Measurements from ENCODE around the gene RHEX.

The RHEX gene

GRCh38 chr1:206035027-206035426 lies 17.9 kb upstream of the RHEX start:
- H3K4me1 ChIP-seq (ENCODE audit: insufficient read depth, low read length): no peaks in the 10 kb centered on the region
- H3K27ac ChIP-seq (ENCODE audit: low read depth, low read length): no peak overlapping the region
- H3K27me3 ChIP-seq (ENCODE audit: control insufficient read depth in 1 of 2, insufficient read depth in 2 of 2, low read length in 2 of 2): no peaks in the 10 kb centered on the region
- no peaks in the 10 kb centered on the region for H3K9me3 ChIP-seq (ENCODE audit: low read length)
- no peak overlapping the region for H3K4me3 ChIP-seq (ENCODE audit: low read depth in 1 of 2, low read length in 2 of 2)
- H3K9ac ChIP-seq (ENCODE audit: low read length): no peak overlapping the region
- H3K36me3 ChIP-seq (ENCODE audit: insufficient read depth, low read length): no peaks in the 10 kb centered on the region

- H3K4me1 ChIP-seq (ENCODE audit: insufficient read depth, low read length): no peaks in the 10 kb centered on the region
- no peaks in the 10 kb centered on the region for H3K27me3 ChIP-seq (ENCODE audit: control insufficient read depth in 1 of 2, insufficient read depth in 2 of 2, low read length in 2 of 2)
- H3K36me3 ChIP-seq (ENCODE audit: insufficient read depth, low read length): no peaks in the 10 kb centered on the region
- no peak overlapping the region for H3K9ac ChIP-seq (ENCODE audit: low read length)
- H3K27ac ChIP-seq (ENCODE audit: low read depth, low read length): no peak overlapping the region
- H3K4me3 ChIP-seq (ENCODE audit: low read depth in 1 of 2, low read length in 2 of 2): no peak overlapping the region
- H3K9me3 ChIP-seq (ENCODE audit: low read length): no peaks in the 10 kb centered on the region
These were observed 16.1 kb upstream of the RHEX start for GRCh38 chr1:206036663-206037455.

GRCh38 chr1:206037581-206037980 lies 15.4 kb upstream of the RHEX start:
- no peak overlapping the region for H3K9ac ChIP-seq (ENCODE audit: low read length)
- H3K4me1 ChIP-seq (ENCODE audit: insufficient read depth, low read length): no peaks in the 10 kb centered on the region
- no peak overlapping the region for H3K4me3 ChIP-seq (ENCODE audit: low read depth in 1 of 2, low read length in 2 of 2)
- no peaks in the 10 kb centered on the region for H3K27me3 ChIP-seq (ENCODE audit: control insufficient read depth in 1 of 2, insufficient read depth in 2 of 2, low read length in 2 of 2)
- no peaks in the 10 kb centered on the region for H3K9me3 ChIP-seq (ENCODE audit: low read length)
- no peaks in the 10 kb centered on the region for H3K36me3 ChIP-seq (ENCODE audit: insufficient read depth, low read length)
- no peak overlapping the region for H3K27ac ChIP-seq (ENCODE audit: low read depth, low read length)

GRCh38 chr1:206039046-206039973 lies 13.7 kb upstream of the RHEX start:
- Histone ChIP-seq H3K4me3 (ENCODE audit: low read depth in 1 of 2, low read length in 2 of 2) (no peak overlapping the region), H3K27ac (ENCODE audit: low read depth, low read length) (no peak overlapping the region), H3K9ac (ENCODE audit: low read length) (no peak overlapping the region), H3K36me3 (ENCODE audit: insufficient read depth, low read length) (no peaks in the 10 kb centered on the region), H3K4me1 (ENCODE audit: insufficient read depth, low read length) (no peaks in the 10 kb centered on the region), H3K9me3 (ENCODE audit: low read length) (no peaks in the 10 kb centered on the region), H3K27me3 (ENCODE audit: control insufficient read depth in 1 of 2, insufficient read depth in 2 of 2, low read length in 2 of 2) (no peaks in the 10 kb centered on the region)

- H3K9ac ChIP-seq (ENCODE audit: low read length): no peak overlapping the region
- no peaks in the 10 kb centered on the region for H3K36me3 ChIP-seq (ENCODE audit: insufficient read depth, low read length)
- H3K27me3 ChIP-seq (ENCODE audit: control insufficient read depth in 1 of 2, insufficient read depth in 2 of 2, low read length in 2 of 2): no peaks in the 10 kb centered on the region
- no peak overlapping the region for H3K27ac ChIP-seq (ENCODE audit: low read depth, low read length)
- no peak overlapping the region for H3K4me3 ChIP-seq (ENCODE audit: low read depth in 1 of 2, low read length in 2 of 2)
- H3K9me3 ChIP-seq (ENCODE audit: low read length): no peaks in the 10 kb centered on the region
- H3K4me1 ChIP-seq (ENCODE audit: insufficient read depth, low read length): no peaks in the 10 kb centered on the region
These were observed 12.6 kb upstream of the RHEX start for GRCh38 chr1:206040328-206040727.

GRCh38 chr1:206041640-206042039 lies 11.3 kb upstream of the RHEX start:
- H3K27me3 ChIP-seq (ENCODE audit: control insufficient read depth in 1 of 2, insufficient read depth in 2 of 2, low read length in 2 of 2): no peaks in the 10 kb centered on the region
- H3K27ac ChIP-seq (ENCODE audit: low read depth, low read length): no peak overlapping the region
- no peak overlapping the region for H3K9ac ChIP-seq (ENCODE audit: low read length)
- no peaks in the 10 kb centered on the region for H3K4me1 ChIP-seq (ENCODE audit: insufficient read depth, low read length)
- H3K36me3 ChIP-seq (ENCODE audit: insufficient read depth, low read length): no peaks in the 10 kb centered on the region
- no peaks in the 10 kb centered on the region for H3K9me3 ChIP-seq (ENCODE audit: low read length)
- H3K4me3 ChIP-seq (ENCODE audit: low read depth in 1 of 2, low read length in 2 of 2): no peak overlapping the region

GRCh38 chr1:206047271-206047670 lies 5.7 kb upstream of the RHEX start:
- Histone ChIP-seq H3K4me3 (ENCODE audit: low read depth in 1 of 2, low read length in 2 of 2) (no peak overlapping the region), H3K9ac (ENCODE audit: low read length) (no peak overlapping the region), H3K9me3 (ENCODE audit: low read length) (no peaks in the 10 kb centered on the region), H3K27me3 (ENCODE audit: control insufficient read depth in 1 of 2, insufficient read depth in 2 of 2, low read length in 2 of 2) (no peaks in the 10 kb centered on the region), H3K27ac (ENCODE audit: low read depth, low read length) (no peak overlapping the region), H3K36me3 (ENCODE audit: insufficient read depth, low read length) (no peaks in the 10 kb centered on the region), H3K4me1 (ENCODE audit: insufficient read depth, low read length) (no peaks in the 10 kb centered on the region)

GRCh38 chr1:206048582-206048981 lies 4.4 kb upstream of the RHEX start:
- Histone ChIP-seq H3K4me3 (ENCODE audit: low read depth in 1 of 2, low read length in 2 of 2) (no peak overlapping the region), H3K9me3 (ENCODE audit: low read length) (no peaks in the 10 kb centered on the region), H3K36me3 (ENCODE audit: insufficient read depth, low read length) (no peaks in the 10 kb centered on the region), H3K27ac (ENCODE audit: low read depth, low read length) (no peak overlapping the region), H3K4me1 (ENCODE audit: insufficient read depth, low read length) (no peaks in the 10 kb centered on the region), H3K9ac (ENCODE audit: low read length) (no peak overlapping the region), H3K27me3 (ENCODE audit: control insufficient read depth in 1 of 2, insufficient read depth in 2 of 2, low read length in 2 of 2) (no peaks in the 10 kb centered on the region)

- Histone ChIP-seq H3K27me3 (ENCODE audit: control insufficient read depth in 1 of 2, insufficient read depth in 2 of 2, low read length in 2 of 2) (no peaks in the 10 kb centered on the region), H3K9me3 (ENCODE audit: low read length) (no peaks in the 10 kb centered on the region), H3K4me1 (ENCODE audit: insufficient read depth, low read length) (no peaks in the 10 kb centered on the region), H3K4me3 (ENCODE audit: low read depth in 1 of 2, low read length in 2 of 2) (no peak overlapping the region), H3K9ac (ENCODE audit: low read length) (no peak overlapping the region), H3K36me3 (ENCODE audit: insufficient read depth, low read length) (no peaks in the 10 kb centered on the region), H3K27ac (ENCODE audit: low read depth, low read length) (no peak overlapping the region)
These were observed 3.7 kb upstream of the RHEX start for GRCh38 chr1:206049293-206049692.

GRCh38 chr1:206049919-206050600 lies 2.9 kb upstream of the RHEX start:
- no peak overlapping the region for H3K9ac ChIP-seq (ENCODE audit: low read length)
- H3K4me1 ChIP-seq (ENCODE audit: insufficient read depth, low read length): no peaks in the 10 kb centered on the region
- H3K27ac ChIP-seq (ENCODE audit: low read depth, low read length): no peak overlapping the region
- H3K36me3 ChIP-seq (ENCODE audit: insufficient read depth, low read length): no peaks in the 10 kb centered on the region
- H3K27me3 ChIP-seq (ENCODE audit: control insufficient read depth in 1 of 2, insufficient read depth in 2 of 2, low read length in 2 of 2): no peaks in the 10 kb centered on the region
- no peaks in the 10 kb centered on the region for H3K9me3 ChIP-seq (ENCODE audit: low read length)
- no peak overlapping the region for H3K4me3 ChIP-seq (ENCODE audit: low read depth in 1 of 2, low read length in 2 of 2)

GRCh38 chr1:206050655-206051235 lies 2.2 kb upstream of the RHEX start:
- Histone ChIP-seq H3K9me3 (ENCODE audit: low read length) (no peaks in the 10 kb centered on the region), H3K27ac (ENCODE audit: low read depth, low read length) (no peak overlapping the region), H3K4me3 (ENCODE audit: low read depth in 1 of 2, low read length in 2 of 2) (no peak overlapping the region), H3K4me1 (ENCODE audit: insufficient read depth, low read length) (no peaks in the 10 kb centered on the region), H3K9ac (ENCODE audit: low read length) (no peak overlapping the region), H3K27me3 (ENCODE audit: control insufficient read depth in 1 of 2, insufficient read depth in 2 of 2, low read length in 2 of 2) (no peaks in the 10 kb centered on the region), H3K36me3 (ENCODE audit: insufficient read depth, low read length) (no peaks in the 10 kb centered on the region)

All from muscle layer of colon (tissue), 2 donors.